ENCODE measurements around the gene OAF. TPM values are rescaled to one million over a fixed set of nuclear protein-coding genes. Genes with fewer than 3 reads are reported as not detected.
"Not testable (repeated sequence)": the region's sequence is repeated elsewhere in the genome, so short reads cannot be mapped to it uniquely, and the experiment has no call there.

The OAF gene
- total RNA-seq, 1 experiment from 2014 or later: 0.30 TPM

- no peak overlapping the region for H3K4me2 ChIP-seq (ENCODE audit: low read depth, low read length, poor library complexity, severe bottlenecking)
- H3K27ac ChIP-seq (ENCODE audit: low read length): no peak overlapping the region
- H2AFZ ChIP-seq (ENCODE audit: low read length): no peak overlapping the region
- no peaks in the 10 kb centered on the region for H3K9me2 ChIP-seq (replicated peaks; ENCODE audit: insufficient read depth, low read length)
- no peaks in the 10 kb centered on the region for H4K20me1 ChIP-seq (ENCODE audit: insufficient read depth, low read depth, low read length)
- no peaks in the 10 kb centered on the region for H3K79me2 ChIP-seq (ENCODE audit: low read length)
- H3K9me3 ChIP-seq (ENCODE audit: low read length): no peaks in the 10 kb centered on the region
- H3K4me1 ChIP-seq (ENCODE audit: low read length): no peaks in the 10 kb centered on the region
- no peak overlapping the region for H3K9ac ChIP-seq (ENCODE audit: low read length)
- H3K27me3 ChIP-seq (ENCODE audit: low read length): no peaks in the 10 kb centered on the region
- no peaks in the 10 kb centered on the region for H3K36me3 ChIP-seq (ENCODE audit: insufficient read depth, low read length)
- no peak overlapping the region for H3K4me3 ChIP-seq (ENCODE audit: low read length)
- DNase-seq: no peak
Measured at GRCh38 chr11:120173019-120173705, 37.7 kb upstream of the OAF start.

GRCh38 chr11:120173807-120174206 is 37.0 kb upstream of the OAF start:
- Histone ChIP-seq H4K20me1 (ENCODE audit: insufficient read depth, low read depth, low read length) (no peaks in the 10 kb centered on the region), H3K4me2 (ENCODE audit: low read depth, low read length, poor library complexity, severe bottlenecking) (no peak overlapping the region), H3K27ac (ENCODE audit: low read length) (no peak overlapping the region), H3K9ac (ENCODE audit: low read length) (no peak overlapping the region), H3K9me3 (ENCODE audit: low read length) (no peaks in the 10 kb centered on the region), H3K4me1 (ENCODE audit: low read length) (no peaks in the 10 kb centered on the region), H3K27me3 (ENCODE audit: low read length) (no peaks in the 10 kb centered on the region), H3K9me2 (replicated peaks; ENCODE audit: insufficient read depth, low read length) (no peaks in the 10 kb centered on the region), H3K79me2 (ENCODE audit: low read length) (no peaks in the 10 kb centered on the region), H3K4me3 (ENCODE audit: low read length) (no peak overlapping the region), H3K36me3 (ENCODE audit: insufficient read depth, low read length) (no peaks in the 10 kb centered on the region), H2AFZ (ENCODE audit: low read length) (no peak overlapping the region)
- DNase-seq: no peak

- Histone ChIP-seq H3K9me3 (ENCODE audit: low read length) (no peaks in the 10 kb centered on the region), H3K36me3 (ENCODE audit: insufficient read depth, low read length) (no peaks in the 10 kb centered on the region), H3K4me2 (ENCODE audit: low read depth, low read length, poor library complexity, severe bottlenecking) (no peak overlapping the region), H3K27me3 (ENCODE audit: low read length) (no peaks in the 10 kb centered on the region), H3K4me3 (ENCODE audit: low read length) (no peak overlapping the region), H4K20me1 (ENCODE audit: insufficient read depth, low read depth, low read length) (no peaks in the 10 kb centered on the region), H3K27ac (ENCODE audit: low read length) (no peak overlapping the region), H3K4me1 (ENCODE audit: low read length) (no peaks in the 10 kb centered on the region), H3K79me2 (ENCODE audit: low read length) (no peaks in the 10 kb centered on the region), H2AFZ (ENCODE audit: low read length) (no peak overlapping the region), H3K9me2 (replicated peaks; ENCODE audit: insufficient read depth, low read length) (no peaks in the 10 kb centered on the region), H3K9ac (ENCODE audit: low read length) (no peak overlapping the region)
- DNase-seq: no peak
Measured at GRCh38 chr11:120174866-120175265, 36.0 kb upstream of the OAF start.

- Histone ChIP-seq H3K9me2 (replicated peaks; ENCODE audit: insufficient read depth, low read length) (no peaks in the 10 kb centered on the region), H3K27ac (ENCODE audit: low read length) (no peak overlapping the region), H3K9ac (ENCODE audit: low read length) (no peak overlapping the region), H3K4me2 (ENCODE audit: low read depth, low read length, poor library complexity, severe bottlenecking) (no peak overlapping the region), H3K79me2 (ENCODE audit: low read length) (no peaks in the 10 kb centered on the region), H3K36me3 (ENCODE audit: insufficient read depth, low read length) (no peaks in the 10 kb centered on the region), H3K4me1 (ENCODE audit: low read length) (no peaks in the 10 kb centered on the region), H2AFZ (ENCODE audit: low read length) (no peak overlapping the region), H3K9me3 (ENCODE audit: low read length) (no peaks in the 10 kb centered on the region), H4K20me1 (ENCODE audit: insufficient read depth, low read depth, low read length) (no peaks in the 10 kb centered on the region), H3K4me3 (ENCODE audit: low read length) (no peak overlapping the region), H3K27me3 (ENCODE audit: low read length) (no peaks in the 10 kb centered on the region)
- no peak for DNase-seq
Measured at GRCh38 chr11:120178561-120179056, 32.2 kb upstream of the OAF start.

GRCh38 chr11:120179057-120179672 is 31.7 kb upstream of the OAF start:
- Histone ChIP-seq H4K20me1 (ENCODE audit: insufficient read depth, low read depth, low read length) (no peaks in the 10 kb centered on the region), H3K4me3 (ENCODE audit: low read length) (no peak overlapping the region), H3K36me3 (ENCODE audit: insufficient read depth, low read length) (no peaks in the 10 kb centered on the region), H3K9me2 (replicated peaks; ENCODE audit: insufficient read depth, low read length) (no peaks in the 10 kb centered on the region), H3K4me2 (ENCODE audit: low read depth, low read length, poor library complexity, severe bottlenecking) (no peak overlapping the region), H2AFZ (ENCODE audit: low read length) (no peak overlapping the region), H3K4me1 (ENCODE audit: low read length) (no peaks in the 10 kb centered on the region), H3K27ac (ENCODE audit: low read length) (no peak overlapping the region), H3K79me2 (ENCODE audit: low read length) (no peaks in the 10 kb centered on the region), H3K9ac (ENCODE audit: low read length) (no peak overlapping the region), H3K27me3 (ENCODE audit: low read length) (no peaks in the 10 kb centered on the region), H3K9me3 (ENCODE audit: low read length) (no peaks in the 10 kb centered on the region)
- DNase-seq: no peak

- not testable (repeated sequence) for H3K4me3 ChIP-seq (ENCODE audit: low read length); H3K9ac ChIP-seq (ENCODE audit: low read length); H3K9me2 ChIP-seq (replicated peaks; ENCODE audit: insufficient read depth, low read length); H3K27me3 ChIP-seq (ENCODE audit: low read length); H3K27ac ChIP-seq (ENCODE audit: low read length); H3K9me3 ChIP-seq (ENCODE audit: low read length); H3K4me1 ChIP-seq (ENCODE audit: low read length); DNase-seq; H3K36me3 ChIP-seq (ENCODE audit: insufficient read depth, low read length); H2AFZ ChIP-seq (ENCODE audit: low read length); H4K20me1 ChIP-seq (ENCODE audit: insufficient read depth, low read depth, low read length); H3K4me2 ChIP-seq (ENCODE audit: low read depth, low read length, poor library complexity, severe bottlenecking); H3K79me2 ChIP-seq (ENCODE audit: low read length)
Measured at GRCh38 chr11:120180063-120180462, 30.8 kb upstream of the OAF start.

GRCh38 chr11:120180551-120181232 is 30.1 kb upstream of the OAF start:
- no peaks in the 10 kb centered on the region for H3K9me3 ChIP-seq (ENCODE audit: low read length)
- H3K27me3 ChIP-seq (ENCODE audit: low read length): no peaks in the 10 kb centered on the region
- H4K20me1 ChIP-seq (ENCODE audit: insufficient read depth, low read depth, low read length): no peaks in the 10 kb centered on the region
- H3K9ac ChIP-seq (ENCODE audit: low read length): no peak overlapping the region
- H3K27ac ChIP-seq (ENCODE audit: low read length): no peak overlapping the region
- H3K4me1 ChIP-seq (ENCODE audit: low read length): no peaks in the 10 kb centered on the region
- H3K4me3 ChIP-seq (ENCODE audit: low read length): no peak overlapping the region
- no peak for DNase-seq
- no peaks in the 10 kb centered on the region for H3K79me2 ChIP-seq (ENCODE audit: low read length)
- H3K36me3 ChIP-seq (ENCODE audit: insufficient read depth, low read length): no peaks in the 10 kb centered on the region
- H2AFZ ChIP-seq (ENCODE audit: low read length): no peak overlapping the region
- no peaks in the 10 kb centered on the region for H3K9me2 ChIP-seq (replicated peaks; ENCODE audit: insufficient read depth, low read length)
- no peak overlapping the region for H3K4me2 ChIP-seq (ENCODE audit: low read depth, low read length, poor library complexity, severe bottlenecking)

GRCh38 chr11:120181376-120181975 is 29.4 kb upstream of the OAF start:
- H3K4me3 ChIP-seq (ENCODE audit: low read length): no peak overlapping the region
- no peaks in the 10 kb centered on the region for H3K4me1 ChIP-seq (ENCODE audit: low read length)
- no peaks in the 10 kb centered on the region for H3K79me2 ChIP-seq (ENCODE audit: low read length)
- no peaks in the 10 kb centered on the region for H3K36me3 ChIP-seq (ENCODE audit: insufficient read depth, low read length)
- H3K9ac ChIP-seq (ENCODE audit: low read length): no peak overlapping the region
- no peaks in the 10 kb centered on the region for H3K9me3 ChIP-seq (ENCODE audit: low read length)
- no peaks in the 10 kb centered on the region for H3K9me2 ChIP-seq (replicated peaks; ENCODE audit: insufficient read depth, low read length)
- no peak overlapping the region for H3K4me2 ChIP-seq (ENCODE audit: low read depth, low read length, poor library complexity, severe bottlenecking)
- no peaks in the 10 kb centered on the region for H4K20me1 ChIP-seq (ENCODE audit: insufficient read depth, low read depth, low read length)
- DNase-seq: no peak
- H3K27ac ChIP-seq (ENCODE audit: low read length): no peak overlapping the region
- no peaks in the 10 kb centered on the region for H3K27me3 ChIP-seq (ENCODE audit: low read length)
- no peak overlapping the region for H2AFZ ChIP-seq (ENCODE audit: low read length)
